Activated T-helper 9 cell treated with anti-CD3 and anti-CD28 coated beads, Interleukin-2, amount 50 U/mL, for 16 hours (primary cell): ENCODE results near the gene SP110.
A peak's percentile ranks its signal among the peaks of the same experiment; 100 is the strongest.
"Not testable (repeated sequence)": the region's sequence is repeated elsewhere in the genome, so short reads cannot be mapped to it uniquely, and the experiment has no call there.

ENCODE experiments used
- DNase-seq: peaks from one replicate; pipeline ENCODE4 v3.0.0-alpha.2; 2020; ENCODE audit warnings: low read depth

The SP110 gene

GRCh38 chr2:230219419-230220331 lies at the start of gene SP110:
Gene SP110 (minus strand): TSS chr2:230219984. CDS start chr2:230216927, 3,057 bp downstream.
- DNase-seq: peak; percentile 60

- no peak for DNase-seq
Observed at GRCh38 chr2:230268606-230269243, 48.9 kb upstream of the SP110 start.

- DNase-seq: no peak
Observed at GRCh38 chr2:230267556-230267955, 47.8 kb upstream of the SP110 start.

- DNase-seq: no peak
Observed at GRCh38 chr2:230267059-230267458, 47.3 kb upstream of the SP110 start.

DNA sequence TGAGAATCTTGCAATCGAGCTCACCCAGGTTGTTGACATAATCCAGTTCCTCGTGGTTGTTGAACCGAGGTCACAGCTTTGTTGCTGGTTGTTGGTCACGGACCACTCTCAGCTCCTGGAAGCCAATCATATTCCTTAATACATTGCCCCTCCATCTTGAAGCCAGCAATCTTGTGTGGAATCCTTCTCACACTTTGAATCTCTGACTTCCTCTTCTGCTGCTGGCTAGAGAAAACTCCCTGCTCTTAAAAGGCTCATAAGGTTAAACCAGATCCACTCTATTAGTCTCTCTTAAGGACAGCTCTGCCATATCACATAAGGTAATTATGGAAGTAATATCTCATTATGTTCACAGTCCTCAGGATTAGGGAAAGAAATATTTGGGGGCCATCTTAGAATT lies 46.9 kb upstream of the SP110 start:
- no peak for DNase-seq

GRCh38 chr2:230264945-230265344 lies 45.2 kb upstream of the SP110 start:
- not testable (repeated sequence) for DNase-seq

DNA sequence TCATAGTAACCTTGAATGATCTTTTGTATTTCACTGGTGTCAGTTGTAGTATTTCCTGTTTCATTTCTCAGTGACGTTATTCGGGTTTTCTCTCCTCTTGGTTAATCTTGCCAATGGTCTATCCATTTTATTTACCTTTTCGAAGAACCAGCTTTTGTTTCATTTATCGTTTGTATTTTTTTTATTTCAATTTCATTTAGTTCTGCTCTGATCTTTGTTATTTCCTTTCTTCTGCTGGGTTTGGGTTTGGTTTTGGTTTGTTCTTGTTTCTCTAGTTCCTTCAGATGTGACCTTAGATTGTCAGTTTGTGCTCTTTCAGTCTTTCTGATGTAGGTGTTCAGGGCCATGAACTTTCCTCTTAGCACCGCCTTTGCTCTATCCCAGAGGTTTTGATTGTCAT lies 42.5 kb upstream of the SP110 start:
- no peak for DNase-seq

DNA sequence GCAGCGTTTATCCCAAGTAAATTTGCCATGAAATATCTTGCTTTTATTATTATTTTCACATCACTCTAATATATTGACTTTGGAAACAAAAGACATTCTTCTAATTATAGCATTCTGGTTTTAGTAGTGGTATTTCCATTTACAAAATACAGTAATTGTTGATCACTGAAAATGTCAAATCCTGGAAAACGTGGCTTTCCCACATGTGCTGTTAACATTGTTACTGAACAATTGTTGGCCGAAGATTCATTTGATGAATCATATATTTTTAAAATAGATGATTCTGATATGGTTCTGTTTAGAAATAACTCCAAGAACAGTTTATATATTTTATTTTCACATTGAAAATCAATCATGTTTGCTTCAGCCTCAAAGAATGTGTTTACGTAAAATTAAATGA lies 38.7 kb upstream of the SP110 start:
- no peak for DNase-seq

DNA sequence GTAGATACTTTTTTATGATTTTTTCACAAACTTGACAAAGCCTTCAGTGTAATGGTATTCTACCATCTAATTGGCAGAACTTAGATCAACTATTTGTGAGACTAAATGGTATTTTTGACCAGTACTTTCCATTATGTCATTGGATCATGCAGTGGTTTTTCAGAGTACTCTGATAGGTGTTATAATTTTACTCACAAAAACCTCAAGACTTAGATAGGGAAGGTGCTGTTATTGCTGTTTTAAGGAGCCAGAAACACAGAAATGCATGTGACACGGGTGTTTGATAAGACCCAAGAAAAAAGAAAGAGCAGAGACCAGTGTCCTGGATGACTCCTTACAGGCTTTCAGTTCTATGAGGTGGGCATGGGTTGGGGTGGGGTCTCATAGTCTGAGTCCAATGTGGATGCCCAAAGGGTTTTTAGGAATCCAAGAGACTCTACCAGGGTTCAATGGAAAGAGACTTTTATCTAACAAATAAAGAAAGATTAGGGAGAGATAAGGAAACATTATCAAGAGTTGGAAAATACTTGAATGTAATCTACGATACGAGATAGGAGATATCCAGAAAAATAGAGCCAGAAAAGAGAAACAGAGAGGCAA lies 37.0 kb upstream of the SP110 start:
- no peak for DNase-seq

DNA sequence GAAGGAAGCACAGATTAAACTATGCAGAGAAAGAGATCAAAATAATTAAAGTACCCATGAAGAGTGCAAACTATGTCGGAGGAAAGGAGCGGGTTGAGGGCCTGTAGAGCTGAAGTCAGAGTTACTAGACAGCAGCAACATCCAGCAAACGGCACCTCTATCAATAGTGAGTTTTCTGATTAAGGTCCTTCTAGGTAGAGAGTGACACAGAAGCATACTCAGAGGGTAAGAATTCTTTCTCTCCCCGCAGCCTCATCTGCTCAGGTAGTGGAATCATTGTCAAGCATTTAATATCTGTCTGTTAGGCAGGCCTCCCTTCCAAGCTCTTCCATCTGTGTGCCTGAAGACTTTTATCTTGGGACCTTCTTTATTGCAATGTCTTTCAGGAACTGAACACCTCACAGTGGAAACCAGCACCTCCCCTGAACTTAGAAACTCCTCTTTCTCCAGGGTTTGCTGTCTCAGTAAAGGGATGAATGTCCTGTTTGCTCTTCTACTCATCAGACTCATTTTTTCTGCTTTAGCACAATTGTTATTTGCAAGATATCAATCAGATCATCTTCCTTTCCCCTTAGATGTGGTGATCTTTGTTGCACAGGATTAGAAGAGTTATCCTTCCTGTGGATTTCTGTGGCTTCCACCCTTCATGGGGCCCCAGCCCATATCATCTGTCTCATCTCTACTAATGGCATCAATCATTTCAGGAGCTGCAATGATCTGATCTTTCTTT lies 34.5 kb upstream of the SP110 start:
- no peak for DNase-seq

DNA sequence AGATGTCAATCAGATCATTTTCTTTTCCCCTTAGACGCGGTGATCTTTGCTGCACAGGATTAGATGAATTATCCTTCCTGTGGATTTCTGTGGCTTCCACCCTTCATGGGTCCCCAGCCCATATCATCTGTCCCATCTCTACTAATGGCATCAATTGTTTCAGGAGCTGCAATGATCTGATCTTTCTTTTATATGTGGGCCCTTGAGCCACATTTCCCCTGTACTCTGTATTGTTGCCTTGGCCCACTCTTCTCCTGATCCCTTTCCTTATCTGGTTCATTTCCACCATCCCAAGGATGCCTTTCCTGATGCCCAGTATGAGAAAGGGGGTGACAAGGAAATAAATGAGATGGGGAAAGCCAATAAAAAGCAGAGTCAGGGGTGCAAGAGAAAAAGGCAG lies 30.4 kb upstream of the SP110 start:
- no peak for DNase-seq

DNA sequence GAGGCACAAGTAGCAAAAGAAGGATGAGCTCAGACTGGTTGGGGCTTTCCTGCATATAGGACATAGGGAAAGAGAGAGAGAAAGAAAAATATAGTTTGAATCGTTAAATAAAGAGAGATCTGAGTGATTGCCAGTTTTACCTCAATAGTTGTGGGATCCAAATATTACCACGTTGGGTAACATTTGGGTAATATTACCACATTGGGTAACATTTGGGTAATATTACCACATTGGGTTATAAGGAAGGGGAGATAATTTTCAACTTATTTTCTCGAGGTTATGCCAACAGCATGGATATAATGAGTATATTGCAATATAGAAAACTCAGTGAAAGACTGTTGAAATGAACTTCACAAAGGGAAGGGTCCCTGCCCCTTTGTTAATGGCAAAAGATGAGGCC lies 26.4 kb upstream of the SP110 start:
- DNase-seq: no peak

- DNase-seq: no peak
Observed at GRCh38 chr2:230244211-230244610, 24.4 kb upstream of the SP110 start.

DNA sequence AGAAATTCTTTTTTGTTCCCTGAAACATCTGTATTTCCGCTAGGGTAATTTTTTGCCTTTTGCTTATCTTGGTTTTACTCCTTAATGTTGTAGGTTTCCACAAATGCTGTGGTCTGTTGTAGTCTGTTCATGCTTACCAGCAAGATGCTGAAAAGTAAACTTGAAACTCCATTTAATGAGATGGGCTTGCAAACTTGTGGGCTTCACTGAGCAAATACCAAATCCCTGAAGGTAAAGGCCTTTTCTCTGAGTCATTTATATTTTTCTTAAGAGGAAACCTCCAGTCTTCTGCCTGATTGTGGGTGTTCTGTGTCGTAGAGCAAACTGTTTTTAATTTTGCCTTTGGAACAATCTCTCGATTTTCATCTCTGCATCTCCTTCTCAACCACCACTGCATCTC lies 15.1 kb upstream of the SP110 start:
- DNase-seq: no peak

DNA sequence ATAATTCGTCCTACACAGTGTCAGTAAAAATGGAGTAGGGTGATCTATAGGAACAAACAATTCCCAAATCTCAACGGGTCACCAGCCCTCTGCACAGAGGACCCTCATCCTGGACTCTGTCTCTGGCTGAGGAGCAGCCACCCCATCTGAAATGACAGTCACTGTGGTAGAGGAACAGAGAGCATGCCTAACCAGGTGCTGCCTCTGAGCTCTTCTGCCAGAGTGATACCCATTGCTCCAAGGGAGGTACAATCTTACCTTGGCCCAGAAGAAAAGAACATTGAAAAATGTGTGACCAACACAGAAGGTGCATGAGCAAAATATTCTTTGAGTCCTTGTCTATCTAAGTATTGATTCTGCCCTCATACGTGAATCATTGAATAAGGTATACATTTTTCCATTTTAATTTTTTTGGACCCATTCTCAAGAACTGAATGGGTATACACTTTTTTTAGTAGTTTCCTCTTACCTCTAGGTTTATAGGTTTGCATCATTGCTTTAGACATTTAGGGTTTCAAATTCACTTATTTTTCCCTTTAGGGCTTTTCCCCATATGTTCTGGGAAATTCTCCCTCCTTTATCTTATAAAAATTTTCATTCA lies 14.4 kb upstream of the SP110 start:
- no peak for DNase-seq

GRCh38 chr2:230231251-230231650 lies 11.5 kb upstream of the SP110 start:
- DNase-seq: no peak

- DNase-seq: no peak
Observed at GRCh38 chr2:230230496-230231200, 10.9 kb upstream of the SP110 start.

DNA sequence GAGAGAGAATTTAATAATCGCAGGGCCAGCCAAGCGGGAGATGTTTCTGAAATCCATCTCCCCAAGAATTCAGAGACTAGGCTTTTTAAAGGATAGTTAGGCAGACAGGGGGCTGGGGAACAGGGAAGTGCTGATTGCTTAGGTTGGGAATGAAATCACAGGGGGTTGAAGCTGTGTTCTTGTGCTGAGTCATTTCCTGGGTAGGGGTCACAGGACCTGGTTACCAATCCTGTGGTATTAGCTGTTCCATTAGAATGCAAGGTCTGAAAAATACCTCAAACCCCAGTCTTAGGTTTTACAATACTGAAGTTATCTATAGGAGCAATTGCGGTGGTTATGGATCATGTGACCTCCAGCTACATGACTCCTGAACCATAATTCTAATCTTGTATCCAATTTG lies 10.3 kb upstream of the SP110 start:
- no peak for DNase-seq

- DNase-seq: no peak
Observed at GRCh38 chr2:230227216-230227615, 7.4 kb upstream of the SP110 start.

DNA sequence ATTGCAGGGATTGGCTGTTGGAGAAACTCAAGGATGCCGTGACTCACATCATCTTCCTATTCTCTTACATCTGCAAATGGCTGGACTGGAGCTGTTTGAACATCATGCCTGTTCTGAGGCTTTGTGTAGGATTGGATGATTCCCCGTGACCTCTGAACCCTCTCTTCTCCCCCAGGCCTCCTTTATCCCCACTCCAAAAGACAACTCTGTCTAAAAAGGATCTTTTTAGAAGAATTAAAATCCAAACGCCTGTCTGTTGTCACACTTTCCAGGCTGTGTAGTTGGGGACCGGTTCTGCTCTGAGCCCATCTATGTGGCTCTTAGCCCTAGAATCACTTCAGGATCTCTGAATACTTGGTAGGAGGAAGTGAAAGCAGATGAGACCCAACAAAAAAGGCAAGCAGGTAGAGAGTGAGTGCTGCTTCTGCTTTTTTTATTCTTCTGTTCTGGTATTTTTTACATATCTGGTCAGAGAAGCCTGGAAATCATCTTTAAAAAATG lies 6.3 kb upstream of the SP110 start:
- DNase-seq: no peak

DNA sequence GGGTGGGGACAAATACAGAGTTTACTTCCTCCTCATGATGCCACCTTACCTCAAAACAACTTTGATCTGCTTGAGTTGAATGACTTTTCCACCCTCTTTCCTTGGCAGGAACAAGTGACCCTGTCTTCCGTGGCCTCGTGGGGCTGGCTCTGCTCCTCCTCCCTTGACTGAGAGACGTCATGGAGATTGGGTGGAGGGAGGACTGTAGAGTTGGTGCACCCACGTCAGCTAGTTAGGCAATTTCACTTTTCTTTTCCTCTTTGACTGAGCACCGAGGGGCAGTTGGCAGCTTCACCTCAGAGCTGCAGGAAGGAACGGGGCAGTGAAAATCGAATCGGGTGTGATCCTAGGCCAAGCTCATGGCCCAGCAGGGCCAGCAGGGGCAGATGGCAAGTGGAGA lies 5.7 kb upstream of the SP110 start, which contains the start of gene SP140:
SP140 (plus strand) TSS at position 251 of the 400 bp plus-strand sequence; CDS start at position 360, 109 bp downstream.
- DNase-seq: peak; percentile 64
